SK-N-SH treated with all-trans-retinoic acid at 6 μM for 48 hours (cell line): ENCODE data around the gene EIF4H.

Experiments
- ATAC-seq: fragments of 200-7000 bp; cut with Tn5 transposase; 3 replicates; pipeline ENCODE4 v1.9.1; 2020; ENCODE audit warnings: mild to moderate bottlenecking, moderate library complexity
- ARNTL ChIP-seq: fragments of 450-650 bp; formaldehyde crosslinking; IDR thresholded peaks from 2 replicates; pipeline ENCODE4 v1.5.0; 2020; ENCODE audit warnings: low read depth, mild to moderate bottlenecking, moderate library complexity, borderline replicate concordance
- BACH2 ChIP-seq: fragments of 250-450 bp; sonication (Bioruptor Pico); IDR thresholded peaks from 2 replicates; pipeline ENCODE4 v1.9.0; 2021; ENCODE audit warnings: mild to moderate bottlenecking, borderline replicate concordance
- CSDC2 ChIP-seq: fragments of 250-450 bp; sonication (Bioruptor Pico); IDR thresholded peaks from 2 replicates; pipeline ENCODE4 v1.5.0; 2020; ENCODE audit warnings: mild to moderate bottlenecking, moderate library complexity
- ESRRG ChIP-seq: fragments of 250-450 bp; sonication (Bioruptor Pico); IDR thresholded peaks from 2 replicates; pipeline ENCODE4 v1.6.1; 2021; ENCODE audit warnings: mild to moderate bottlenecking
- GLIS3 ChIP-seq: fragments of 250-450 bp; sonication (Bioruptor Pico); IDR thresholded peaks from 2 replicates; pipeline ENCODE4 v1.5.0; 2020; ENCODE audit warnings: mild to moderate bottlenecking, moderate library complexity
- ISL1 ChIP-seq: fragments of 250-450 bp; sonication (Bioruptor Pico); IDR thresholded peaks from 2 replicates; pipeline ENCODE4 v2.1.2; 2022; ENCODE audit warnings: mild to moderate bottlenecking, moderate library complexity
- OSR1 ChIP-seq: fragments of 250-450 bp; sonication (Bioruptor Pico); IDR thresholded peaks from 2 replicates; pipeline ENCODE4 v1.8.0; 2022; ENCODE audit warnings: moderate library complexity, mild to moderate bottlenecking, inconsistent platforms
- PPARA ChIP-seq: fragments of 250-450 bp; sonication (Bioruptor Pico); IDR thresholded peaks from 2 replicates; pipeline ENCODE4 v1.5.0; 2020; ENCODE audit warnings: mild to moderate bottlenecking, borderline replicate concordance
- RARB ChIP-seq: fragments of 250-450 bp; sonication (Bioruptor Pico); IDR thresholded peaks from 2 replicates; pipeline ENCODE4 v1.8.0; 2021; ENCODE audit warnings: mild to moderate bottlenecking, moderate library complexity
- SNAI2 ChIP-seq: fragments of 250-450 bp; sonication (Bioruptor Pico); IDR thresholded peaks from 2 replicates; pipeline ENCODE4 v1.5.0; 2020; ENCODE audit warnings: mild to moderate bottlenecking, moderate library complexity
- TCF4 ChIP-seq: fragments of 250-450 bp; sonication (Bioruptor Pico); IDR thresholded peaks from 2 replicates; pipeline ENCODE4 v1.8.0; 2021; ENCODE audit warnings: mild to moderate bottlenecking, moderate library complexity, borderline replicate concordance
- TOX ChIP-seq: fragments of 250-450 bp; sonication (Bioruptor Pico); IDR thresholded peaks from 2 replicates; pipeline ENCODE4 v1.8.0; 2021; ENCODE audit warnings: mild to moderate bottlenecking, moderate library complexity, borderline replicate concordance
- ZC3H10 ChIP-seq: fragments of 250-450 bp; sonication (Bioruptor Pico); IDR thresholded peaks from 2 replicates; pipeline ENCODE4 v1.5.1; 2021; ENCODE audit warnings: mild to moderate bottlenecking, moderate library complexity
- ZFP3 ChIP-seq: fragments of 250-450 bp; sonication (Bioruptor Pico); IDR thresholded peaks from 2 replicates; pipeline ENCODE4 v1.5.0; 2020; ENCODE audit warnings: mild to moderate bottlenecking, moderate library complexity
- ZFP30 ChIP-seq: fragments of 450-650 bp; formaldehyde crosslinking; IDR thresholded peaks from 2 replicates; pipeline ENCODE4 v1.5.0; 2022; ENCODE audit warnings: mild to moderate bottlenecking, moderate library complexity
- ZNF565 ChIP-seq: fragments of 450-650 bp; formaldehyde crosslinking; conservative IDR thresholded peaks from 2 replicates; pipeline ENCODE4 v1.5.0; 2020; ENCODE audit warnings: low read depth, mild to moderate bottlenecking, moderate library complexity
- ZNF70 ChIP-seq: fragments of 450-650 bp; formaldehyde crosslinking; IDR thresholded peaks from 2 replicates; pipeline ENCODE4 v1.5.0; 2020; ENCODE audit warnings: mild to moderate bottlenecking, moderate library complexity
- TF ChIP-seq, protein P1 (sequence below): fragments of 250-450 bp; sonication (Bioruptor Pico); IDR thresholded peaks from 2 replicates; pipeline ENCODE4 v1.5.1; 2020; ENCODE audit warnings: low read depth, mild to moderate bottlenecking, moderate library complexity
- TF ChIP-seq, protein P2 (sequence below): fragments of 250-450 bp; sonication (Bioruptor Pico); IDR thresholded peaks from 2 replicates; pipeline ENCODE4 v1.5.0; 2020; ENCODE audit warnings: mild to moderate bottlenecking, moderate library complexity
- TF ChIP-seq, protein P3 (sequence below): fragments of 250-450 bp; sonication (Bioruptor Pico); IDR thresholded peaks from 2 replicates; pipeline ENCODE4 v1.8.0; 2021; ENCODE audit warnings: low read depth, mild to moderate bottlenecking, moderate library complexity, borderline replicate concordance
- TF ChIP-seq, protein P4 (sequence below): fragments of 250-450 bp; sonication (Bioruptor Pico); IDR thresholded peaks from 2 replicates; pipeline ENCODE4 v1.8.0; 2020; ENCODE audit warnings: mild to moderate bottlenecking, moderate library complexity, borderline replicate concordance
- TF ChIP-seq, protein P5 (sequence below): fragments of 250-450 bp; sonication (Bioruptor Pico); IDR thresholded peaks from 2 replicates; pipeline ENCODE4 v1.5.1; 2021; ENCODE audit warnings: mild to moderate bottlenecking, moderate library complexity

Gene EIF4H

DNA sequence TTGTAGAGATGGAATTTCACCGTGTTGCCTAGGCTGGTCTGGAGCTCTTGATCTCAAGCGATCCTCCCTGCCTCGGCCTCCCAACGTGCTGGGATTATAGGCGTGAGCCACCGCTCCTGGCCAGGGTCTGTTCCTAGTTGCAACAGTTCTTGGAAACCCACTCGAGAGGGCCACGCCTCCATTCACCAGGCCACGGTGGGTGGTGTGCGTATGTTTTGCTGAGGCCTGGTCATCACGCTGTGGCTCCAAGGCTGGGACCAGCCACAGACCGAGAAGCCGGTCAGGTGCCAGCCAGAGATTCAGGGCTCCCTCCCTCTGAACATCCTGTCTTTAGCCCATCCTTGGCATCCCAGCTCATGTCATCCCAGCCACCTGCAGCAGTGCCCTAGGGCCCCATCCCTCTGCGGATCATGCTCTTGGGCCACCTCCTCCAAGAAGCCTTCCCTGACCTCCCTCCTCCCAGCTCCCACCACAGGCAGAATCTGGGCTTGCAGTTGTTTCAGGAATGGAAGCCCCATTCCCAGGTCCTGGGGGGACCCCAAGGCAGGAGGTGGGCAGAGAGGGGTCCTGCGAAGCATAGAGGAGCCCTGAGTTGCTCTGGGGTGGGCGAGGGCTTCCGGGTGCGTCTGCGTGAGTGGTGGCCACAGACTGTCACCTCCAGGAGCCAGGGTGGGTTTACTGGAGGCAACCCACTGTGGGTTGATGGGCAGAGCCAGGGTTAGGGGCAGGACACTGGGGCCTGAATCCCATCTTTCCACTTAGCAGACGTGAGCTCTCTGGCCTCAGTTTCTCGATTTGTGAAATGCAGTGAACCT lies 40.9 kb downstream of the EIF4H start:
- ATAC-seq = no peak
- no peak for TF ChIP-seq ISL1
- TF ChIP-seq GLIS3 (CRISPR knock-in tag) = no peak
- no peak for TF ChIP-seq ARNTL (CRISPR knock-in tag)
- TF ChIP-seq CSDC2 (CRISPR knock-in tag) = no peak
- TF ChIP-seq, protein P1, sequence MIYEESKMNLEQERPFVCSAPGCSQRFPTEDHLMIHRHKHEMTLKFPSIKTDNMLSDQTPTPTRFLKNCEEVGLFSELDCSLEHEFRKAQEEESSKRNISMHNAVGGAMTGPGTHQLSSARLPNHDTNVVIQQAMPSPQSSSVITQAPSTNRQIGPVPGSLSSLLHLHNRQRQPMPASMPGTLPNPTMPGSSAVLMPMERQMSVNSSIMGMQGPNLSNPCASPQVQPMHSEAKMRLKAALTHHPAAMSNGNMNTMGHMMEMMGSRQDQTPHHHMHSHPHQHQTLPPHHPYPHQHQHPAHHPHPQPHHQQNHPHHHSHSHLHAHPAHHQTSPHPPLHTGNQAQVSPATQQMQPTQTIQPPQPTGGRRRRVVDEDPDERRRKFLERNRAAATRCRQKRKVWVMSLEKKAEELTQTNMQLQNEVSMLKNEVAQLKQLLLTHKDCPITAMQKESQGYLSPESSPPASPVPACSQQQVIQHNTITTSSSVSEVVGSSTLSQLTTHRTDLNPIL (CRISPR knock-in tag) = no peak
- TF ChIP-seq PPARA (CRISPR knock-in tag) = no peak
- TF ChIP-seq, protein P2, sequence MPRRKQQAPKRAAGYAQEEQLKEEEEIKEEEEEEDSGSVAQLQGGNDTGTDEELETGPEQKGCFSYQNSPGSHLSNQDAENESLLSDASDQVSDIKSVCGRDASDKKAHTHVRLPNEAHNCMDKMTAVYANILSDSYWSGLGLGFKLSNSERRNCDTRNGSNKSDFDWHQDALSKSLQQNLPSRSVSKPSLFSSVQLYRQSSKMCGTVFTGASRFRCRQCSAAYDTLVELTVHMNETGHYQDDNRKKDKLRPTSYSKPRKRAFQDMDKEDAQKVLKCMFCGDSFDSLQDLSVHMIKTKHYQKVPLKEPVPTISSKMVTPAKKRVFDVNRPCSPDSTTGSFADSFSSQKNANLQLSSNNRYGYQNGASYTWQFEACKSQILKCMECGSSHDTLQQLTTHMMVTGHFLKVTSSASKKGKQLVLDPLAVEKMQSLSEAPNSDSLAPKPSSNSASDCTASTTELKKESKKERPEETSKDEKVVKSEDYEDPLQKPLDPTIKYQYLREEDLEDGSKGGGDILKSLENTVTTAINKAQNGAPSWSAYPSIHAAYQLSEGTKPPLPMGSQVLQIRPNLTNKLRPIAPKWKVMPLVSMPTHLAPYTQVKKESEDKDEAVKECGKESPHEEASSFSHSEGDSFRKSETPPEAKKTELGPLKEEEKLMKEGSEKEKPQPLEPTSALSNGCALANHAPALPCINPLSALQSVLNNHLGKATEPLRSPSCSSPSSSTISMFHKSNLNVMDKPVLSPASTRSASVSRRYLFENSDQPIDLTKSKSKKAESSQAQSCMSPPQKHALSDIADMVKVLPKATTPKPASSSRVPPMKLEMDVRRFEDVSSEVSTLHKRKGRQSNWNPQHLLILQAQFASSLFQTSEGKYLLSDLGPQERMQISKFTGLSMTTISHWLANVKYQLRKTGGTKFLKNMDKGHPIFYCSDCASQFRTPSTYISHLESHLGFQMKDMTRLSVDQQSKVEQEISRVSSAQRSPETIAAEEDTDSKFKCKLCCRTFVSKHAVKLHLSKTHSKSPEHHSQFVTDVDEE (CRISPR knock-in tag) = no peak
- TF ChIP-seq, protein P3, sequence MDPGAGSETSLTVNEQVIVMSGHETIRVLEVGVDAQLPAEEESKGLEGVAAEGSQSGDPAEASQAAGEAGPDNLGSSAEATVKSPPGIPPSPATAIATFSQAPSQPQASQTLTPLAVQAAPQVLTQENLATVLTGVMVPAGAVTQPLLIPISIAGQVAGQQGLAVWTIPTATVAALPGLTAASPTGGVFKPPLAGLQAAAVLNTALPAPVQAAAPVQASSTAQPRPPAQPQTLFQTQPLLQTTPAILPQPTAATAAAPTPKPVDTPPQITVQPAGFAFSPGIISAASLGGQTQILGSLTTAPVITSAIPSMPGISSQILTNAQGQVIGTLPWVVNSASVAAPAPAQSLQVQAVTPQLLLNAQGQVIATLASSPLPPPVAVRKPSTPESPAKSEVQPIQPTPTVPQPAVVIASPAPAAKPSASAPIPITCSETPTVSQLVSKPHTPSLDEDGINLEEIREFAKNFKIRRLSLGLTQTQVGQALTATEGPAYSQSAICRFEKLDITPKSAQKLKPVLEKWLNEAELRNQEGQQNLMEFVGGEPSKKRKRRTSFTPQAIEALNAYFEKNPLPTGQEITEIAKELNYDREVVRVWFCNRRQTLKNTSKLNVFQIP (CRISPR knock-in tag) = no peak
- no peak for TF ChIP-seq SNAI2 (CRISPR knock-in tag)
- TF ChIP-seq OSR1 (CRISPR knock-in tag) = no peak
- TF ChIP-seq TOX (CRISPR knock-in tag) = no peak
- TF ChIP-seq ZNF565 (CRISPR knock-in tag) = no peak
- no peak for TF ChIP-seq ZC3H10 (CRISPR knock-in tag)
- TF ChIP-seq ZFP30 = no peak
- TF ChIP-seq, protein P4, sequence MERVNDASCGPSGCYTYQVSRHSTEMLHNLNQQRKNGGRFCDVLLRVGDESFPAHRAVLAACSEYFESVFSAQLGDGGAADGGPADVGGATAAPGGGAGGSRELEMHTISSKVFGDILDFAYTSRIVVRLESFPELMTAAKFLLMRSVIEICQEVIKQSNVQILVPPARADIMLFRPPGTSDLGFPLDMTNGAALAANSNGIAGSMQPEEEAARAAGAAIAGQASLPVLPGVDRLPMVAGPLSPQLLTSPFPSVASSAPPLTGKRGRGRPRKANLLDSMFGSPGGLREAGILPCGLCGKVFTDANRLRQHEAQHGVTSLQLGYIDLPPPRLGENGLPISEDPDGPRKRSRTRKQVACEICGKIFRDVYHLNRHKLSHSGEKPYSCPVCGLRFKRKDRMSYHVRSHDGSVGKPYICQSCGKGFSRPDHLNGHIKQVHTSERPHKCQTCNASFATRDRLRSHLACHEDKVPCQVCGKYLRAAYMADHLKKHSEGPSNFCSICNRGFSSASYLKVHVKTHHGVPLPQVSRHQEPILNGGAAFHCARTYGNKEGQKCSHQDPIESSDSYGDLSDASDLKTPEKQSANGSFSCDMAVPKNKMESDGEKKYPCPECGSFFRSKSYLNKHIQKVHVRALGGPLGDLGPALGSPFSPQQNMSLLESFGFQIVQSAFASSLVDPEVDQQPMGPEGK (CRISPR knock-in tag) = no peak
- TF ChIP-seq ESRRG (CRISPR knock-in tag) = no peak
- TF ChIP-seq, protein P5, sequence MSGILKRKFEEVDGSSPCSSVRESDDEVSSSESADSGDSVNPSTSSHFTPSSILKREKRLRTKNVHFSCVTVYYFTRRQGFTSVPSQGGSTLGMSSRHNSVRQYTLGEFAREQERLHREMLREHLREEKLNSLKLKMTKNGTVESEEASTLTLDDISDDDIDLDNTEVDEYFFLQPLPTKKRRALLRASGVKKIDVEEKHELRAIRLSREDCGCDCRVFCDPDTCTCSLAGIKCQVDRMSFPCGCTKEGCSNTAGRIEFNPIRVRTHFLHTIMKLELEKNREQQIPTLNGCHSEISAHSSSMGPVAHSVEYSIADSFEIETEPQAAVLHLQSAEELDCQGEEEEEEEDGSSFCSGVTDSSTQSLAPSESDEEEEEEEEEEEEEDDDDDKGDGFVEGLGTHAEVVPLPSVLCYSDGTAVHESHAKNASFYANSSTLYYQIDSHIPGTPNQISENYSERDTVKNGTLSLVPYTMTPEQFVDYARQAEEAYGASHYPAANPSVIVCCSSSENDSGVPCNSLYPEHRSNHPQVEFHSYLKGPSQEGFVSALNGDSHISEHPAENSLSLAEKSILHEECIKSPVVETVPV (CRISPR knock-in tag) = no peak
- no peak for TF ChIP-seq TCF4 (CRISPR knock-in tag)
- no peak for TF ChIP-seq ZNF70 (CRISPR knock-in tag)
- TF ChIP-seq, all 23 proteins: peak for 0

DNA sequence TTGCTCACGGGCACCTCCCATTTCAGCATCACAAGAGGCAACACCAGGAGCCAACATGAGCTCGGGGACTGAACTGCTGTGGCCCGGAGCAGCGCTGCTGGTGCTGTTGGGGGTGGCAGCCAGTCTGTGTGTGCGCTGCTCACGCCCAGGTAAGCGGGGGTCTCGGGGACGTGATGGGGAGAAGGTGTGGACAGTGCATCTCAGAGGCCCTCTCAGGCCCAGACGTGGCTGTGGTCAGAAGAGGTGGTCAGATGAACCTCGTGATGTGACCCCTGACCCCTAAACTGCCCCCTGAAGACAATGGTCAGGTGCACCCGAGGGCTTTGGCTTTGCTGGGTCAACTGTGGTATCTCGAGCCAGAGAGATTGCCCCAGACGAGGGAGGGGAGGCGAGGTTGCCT lies 41.8 kb downstream of the EIF4H start:
- no peak for ATAC-seq
- TF ChIP-seq TCF4 (CRISPR knock-in tag) (no peak), RARB (CRISPR knock-in tag) (no peak), ZNF565 (CRISPR knock-in tag) (no peak), ARNTL (CRISPR knock-in tag) (no peak), ZNF70 (CRISPR knock-in tag) (no peak), ISL1 (no peak), ZC3H10 (CRISPR knock-in tag) (no peak), CSDC2 (CRISPR knock-in tag) (no peak), SNAI2 (CRISPR knock-in tag) (no peak), OSR1 (CRISPR knock-in tag) (no peak), GLIS3 (CRISPR knock-in tag) (no peak), ZFP3 (no peak), ESRRG (CRISPR knock-in tag) (no peak), BACH2 (CRISPR knock-in tag) (no peak), ZFP30 (no peak)
- TF ChIP-seq, protein P1 (CRISPR knock-in tag) = no peak
- TF ChIP-seq, protein P4 (CRISPR knock-in tag) = no peak
- TF ChIP-seq, protein P5 (CRISPR knock-in tag) = no peak
- TF ChIP-seq, all 23 proteins: peak for 0
